ENCODE measurements around the gene SSBP2.

Gene SSBP2

GRCh38 chr5:81370912-81371311 lies 380.0 kb downstream of the SSBP2 start:
- Histone ChIP-seq H3K4me2 (ENCODE audit: insufficient read depth, low read length) (no peak overlapping the region), H3K79me2 (ENCODE audit: insufficient read depth, low read length) (no peaks in the 10 kb centered on the region), H4K20me1 (ENCODE audit: insufficient read depth, low read length) (no peaks in the 10 kb centered on the region), H3K4me1 (ENCODE audit: insufficient read depth, low read length) (no peaks in the 10 kb centered on the region), H3K9me3 (ENCODE audit: insufficient read depth, low read length, severe bottlenecking) (no peaks in the 10 kb centered on the region), H3K9ac (ENCODE audit: low read depth, low read length) (no peak overlapping the region), H3K27ac (ENCODE audit: low read length) (no peak overlapping the region), H3K4me3 (ENCODE audit: low read depth in 1 of 2, low read length in 2 of 2) (no peak overlapping the region), H2AFZ (ENCODE audit: low read depth, low read length) (no peak overlapping the region), H3K27me3 (ENCODE audit: insufficient read depth, low read length, poor library complexity) (no peaks in the 10 kb centered on the region), H3K36me3 (ENCODE audit: insufficient read depth, low read length) (no peaks in the 10 kb centered on the region)
- TF ChIP-seq EZH2 (IDR thresholded peaks at IDR 0.05; ENCODE audit: borderline replicate concordance, low read depth, low read length, severe bottlenecking), result no peak
- TF ChIP-seq, protein P1, sequence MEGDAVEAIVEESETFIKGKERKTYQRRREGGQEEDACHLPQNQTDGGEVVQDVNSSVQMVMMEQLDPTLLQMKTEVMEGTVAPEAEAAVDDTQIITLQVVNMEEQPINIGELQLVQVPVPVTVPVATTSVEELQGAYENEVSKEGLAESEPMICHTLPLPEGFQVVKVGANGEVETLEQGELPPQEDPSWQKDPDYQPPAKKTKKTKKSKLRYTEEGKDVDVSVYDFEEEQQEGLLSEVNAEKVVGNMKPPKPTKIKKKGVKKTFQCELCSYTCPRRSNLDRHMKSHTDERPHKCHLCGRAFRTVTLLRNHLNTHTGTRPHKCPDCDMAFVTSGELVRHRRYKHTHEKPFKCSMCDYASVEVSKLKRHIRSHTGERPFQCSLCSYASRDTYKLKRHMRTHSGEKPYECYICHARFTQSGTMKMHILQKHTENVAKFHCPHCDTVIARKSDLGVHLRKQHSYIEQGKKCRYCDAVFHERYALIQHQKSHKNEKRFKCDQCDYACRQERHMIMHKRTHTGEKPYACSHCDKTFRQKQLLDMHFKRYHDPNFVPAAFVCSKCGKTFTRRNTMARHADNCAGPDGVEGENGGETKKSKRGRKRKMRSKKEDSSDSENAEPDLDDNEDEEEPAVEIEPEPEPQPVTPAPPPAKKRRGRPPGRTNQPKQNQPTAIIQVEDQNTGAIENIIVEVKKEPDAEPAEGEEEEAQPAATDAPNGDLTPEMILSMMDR (IDR thresholded peaks at IDR 0.05; ENCODE audit: borderline replicate concordance, extremely low read depth, low read length, poor library complexity, severe bottlenecking), result no peak
- no peak for DNase-seq
- no peak for ATAC-seq (ENCODE audit: insufficient read depth, low read depth)

DNA sequence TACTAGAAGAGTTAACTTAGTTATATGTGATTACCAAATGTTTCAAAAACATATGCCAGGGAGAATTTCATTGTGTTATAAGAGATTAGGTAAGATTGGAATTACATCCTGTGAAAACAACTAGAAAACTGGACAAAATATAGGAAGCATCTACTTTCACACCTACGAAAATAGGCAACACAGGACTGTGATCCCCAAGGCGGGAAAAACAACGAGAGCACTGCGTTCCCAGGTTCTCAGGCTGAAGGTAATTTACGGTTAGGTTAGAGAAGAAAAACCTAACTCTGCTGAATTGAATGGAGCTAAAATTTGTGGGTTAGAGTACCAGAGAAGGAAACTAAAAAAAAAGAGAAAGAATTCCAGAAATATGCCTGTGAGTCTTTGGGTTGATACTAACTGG lies 385.4 kb downstream of the SSBP2 start:
- no peak overlapping the region for H3K9ac ChIP-seq (ENCODE audit: low read depth, low read length)
- no peaks in the 10 kb centered on the region for H3K9me3 ChIP-seq (ENCODE audit: insufficient read depth, low read length, severe bottlenecking)
- ATAC-seq (ENCODE audit: insufficient read depth, low read depth), result no peak
- no peaks in the 10 kb centered on the region for H3K4me1 ChIP-seq (ENCODE audit: insufficient read depth, low read length)
- no peaks in the 10 kb centered on the region for H3K27me3 ChIP-seq (ENCODE audit: insufficient read depth, low read length, poor library complexity)
- H3K4me2 ChIP-seq (ENCODE audit: insufficient read depth, low read length), result no peak overlapping the region
- H4K20me1 ChIP-seq (ENCODE audit: insufficient read depth, low read length), result no peaks in the 10 kb centered on the region
- DNase-seq, result no peak
- no peak overlapping the region for H3K27ac ChIP-seq (ENCODE audit: low read length)
- H3K79me2 ChIP-seq (ENCODE audit: insufficient read depth, low read length), result no peaks in the 10 kb centered on the region
- H3K36me3 ChIP-seq (ENCODE audit: insufficient read depth, low read length), result no peaks in the 10 kb centered on the region
- TF ChIP-seq EZH2 (IDR thresholded peaks at IDR 0.05; ENCODE audit: borderline replicate concordance, low read depth, low read length, severe bottlenecking), result no peak
- TF ChIP-seq, protein P1 (IDR thresholded peaks at IDR 0.05; ENCODE audit: borderline replicate concordance, extremely low read depth, low read length, poor library complexity, severe bottlenecking), result no peak
- no peak overlapping the region for H3K4me3 ChIP-seq (ENCODE audit: low read depth in 1 of 2, low read length in 2 of 2)
- no peak overlapping the region for H2AFZ ChIP-seq (ENCODE audit: low read depth, low read length)

GRCh38 chr5:81363093-81363871 lies 387.6 kb downstream of the SSBP2 start:
- H3K27me3 ChIP-seq (ENCODE audit: insufficient read depth, low read length, poor library complexity), result no peaks in the 10 kb centered on the region
- no peaks in the 10 kb centered on the region for H4K20me1 ChIP-seq (ENCODE audit: insufficient read depth, low read length)
- no peaks in the 10 kb centered on the region for H3K36me3 ChIP-seq (ENCODE audit: insufficient read depth, low read length)
- ATAC-seq (ENCODE audit: insufficient read depth, low read depth) (no peak), DNase-seq (no peak)
- H3K27ac ChIP-seq (ENCODE audit: low read length), result no peak overlapping the region
- no peak overlapping the region for H3K9ac ChIP-seq (ENCODE audit: low read depth, low read length)
- TF ChIP-seq, protein P1 (IDR thresholded peaks at IDR 0.05; ENCODE audit: borderline replicate concordance, extremely low read depth, low read length, poor library complexity, severe bottlenecking), result no peak
- no peak for TF ChIP-seq EZH2 (IDR thresholded peaks at IDR 0.05; ENCODE audit: borderline replicate concordance, low read depth, low read length, severe bottlenecking)
- no peak overlapping the region for H3K4me2 ChIP-seq (ENCODE audit: insufficient read depth, low read length)
- H3K4me1 ChIP-seq (ENCODE audit: insufficient read depth, low read length), result no peaks in the 10 kb centered on the region
- H3K79me2 ChIP-seq (ENCODE audit: insufficient read depth, low read length), result no peaks in the 10 kb centered on the region
- no peak overlapping the region for H3K4me3 ChIP-seq (ENCODE audit: low read depth in 1 of 2, low read length in 2 of 2)
- H2AFZ ChIP-seq (ENCODE audit: low read depth, low read length), result no peak overlapping the region
- no peaks in the 10 kb centered on the region for H3K9me3 ChIP-seq (ENCODE audit: insufficient read depth, low read length, severe bottlenecking)
